Activated CD8-positive, alpha-beta memory T cell treated with anti-CD3 and anti-CD28 coated beads for 1 hour (primary cell): ENCODE data around the gene STAT3.
A peak's percentile ranks its signal among the peaks of the same experiment; 100 is the strongest.

Source experiments
- DNase-seq, 2 donors: peaks; one replicate each; pipeline ENCODE4 v3.0.0-alpha.2; 2020; ENCODE audit warnings: low read depth in 1 of 2; ENCODE audit errors: extremely low read depth in 1 of 2

Gene STAT3

DNA sequence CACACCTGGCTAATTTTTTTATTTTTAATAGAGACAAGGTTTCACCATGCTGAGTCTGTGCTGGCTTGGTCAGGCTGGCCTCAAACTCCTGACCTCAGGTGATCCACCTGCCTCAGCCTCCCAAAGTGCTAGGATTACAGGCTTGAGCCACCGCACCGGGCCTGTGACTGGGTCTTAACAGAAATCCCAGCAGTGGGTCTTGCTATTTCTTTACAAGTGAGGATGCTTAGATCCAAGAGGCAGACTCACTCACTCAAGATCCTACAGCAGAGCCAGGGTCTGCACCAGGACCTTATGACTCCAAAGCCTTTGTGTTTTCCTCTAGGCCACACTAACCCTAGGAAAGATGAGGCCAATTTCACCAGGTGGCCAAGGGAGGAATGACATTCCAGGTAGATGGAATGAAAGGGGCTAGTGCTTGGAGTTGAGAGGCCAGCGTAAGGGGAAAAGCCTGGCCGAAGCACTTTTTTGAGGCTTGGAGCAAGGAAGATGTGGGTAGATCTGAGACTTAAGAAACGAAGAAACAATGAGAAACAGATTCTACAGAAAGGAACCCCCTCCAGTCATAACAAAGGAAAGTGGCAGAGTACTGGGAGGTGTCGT lies 105.7 kb downstream of the STAT3 start:
- no peak for DNase-seq

DNA sequence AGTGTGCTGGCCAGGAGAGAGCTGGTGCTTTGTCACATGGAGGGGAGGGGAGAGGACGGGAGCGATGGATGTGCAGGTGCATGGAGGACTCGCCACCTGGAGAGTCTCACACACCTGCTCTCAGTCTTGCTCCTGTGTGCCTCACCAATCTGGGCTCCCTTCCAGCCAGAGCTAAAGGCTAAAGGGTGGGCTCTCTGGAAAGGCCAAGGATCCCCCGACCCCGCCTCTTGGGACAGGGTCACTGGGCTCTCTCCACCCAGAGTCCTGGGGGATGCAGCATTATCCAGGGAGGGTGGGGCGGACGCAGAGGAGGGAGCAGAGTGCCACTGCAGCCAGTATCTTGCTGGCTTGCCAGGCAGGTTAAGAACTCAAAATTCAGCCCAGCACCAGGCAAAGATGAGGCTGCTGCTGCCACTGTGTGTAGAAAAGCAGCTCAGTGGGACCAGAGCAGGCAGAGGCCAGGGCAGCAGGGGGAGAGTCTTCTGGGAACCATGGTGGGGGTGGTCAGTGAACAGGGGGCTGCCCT lies 106.6 kb downstream of the STAT3 start:
- DNase-seq = no peak

- no peak for DNase-seq
Measured at GRCh38 chr17:42279776-42280630, 108.2 kb downstream of the STAT3 start.

DNA sequence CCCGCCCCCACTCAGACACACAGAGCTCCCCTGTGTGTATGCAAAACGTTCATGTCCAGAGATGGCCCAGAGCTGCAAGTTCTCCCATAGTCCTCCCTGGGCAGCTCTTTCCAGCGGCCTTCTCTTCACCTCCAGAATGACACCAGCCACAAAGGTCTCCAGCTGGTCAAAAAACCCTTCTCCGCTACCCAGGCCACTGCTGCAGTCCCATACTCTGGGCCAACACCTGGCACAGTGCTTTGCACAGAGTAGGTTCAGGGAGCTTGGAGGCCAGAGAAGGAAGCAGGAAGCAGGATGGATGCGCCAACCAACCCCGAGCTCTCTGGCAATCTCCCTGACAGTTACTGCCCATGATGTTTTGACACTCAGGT lies 110.9 kb downstream of the STAT3 start:
- no peak for DNase-seq

GRCh38 chr17:42276609-42277341 lies 111.5 kb downstream of the STAT3 start:
- DNase-seq = no peak

DNA sequence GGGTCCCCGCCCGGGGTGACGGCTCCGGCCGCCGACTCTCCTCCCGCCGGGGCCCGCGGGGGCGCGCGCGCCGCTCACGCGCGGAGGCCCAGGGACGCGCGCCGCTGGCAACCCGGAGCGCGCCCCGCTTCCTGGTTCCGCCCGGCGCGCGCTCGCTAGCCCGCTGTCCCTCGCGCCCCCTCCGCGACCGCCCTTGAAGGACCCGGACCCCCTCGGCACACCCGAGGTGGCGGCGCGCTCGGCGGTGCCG lies 112.0 kb downstream of the STAT3 start, which contains the start of gene STAT5B:
STAT5B (minus strand) TSS at position 33 of the 250 bp plus-strand sequence. CDS start 44,264 bp downstream, outside the sequence.
- peak in 1 of 2 donors; percentile 57 for DNase-seq

DNA sequence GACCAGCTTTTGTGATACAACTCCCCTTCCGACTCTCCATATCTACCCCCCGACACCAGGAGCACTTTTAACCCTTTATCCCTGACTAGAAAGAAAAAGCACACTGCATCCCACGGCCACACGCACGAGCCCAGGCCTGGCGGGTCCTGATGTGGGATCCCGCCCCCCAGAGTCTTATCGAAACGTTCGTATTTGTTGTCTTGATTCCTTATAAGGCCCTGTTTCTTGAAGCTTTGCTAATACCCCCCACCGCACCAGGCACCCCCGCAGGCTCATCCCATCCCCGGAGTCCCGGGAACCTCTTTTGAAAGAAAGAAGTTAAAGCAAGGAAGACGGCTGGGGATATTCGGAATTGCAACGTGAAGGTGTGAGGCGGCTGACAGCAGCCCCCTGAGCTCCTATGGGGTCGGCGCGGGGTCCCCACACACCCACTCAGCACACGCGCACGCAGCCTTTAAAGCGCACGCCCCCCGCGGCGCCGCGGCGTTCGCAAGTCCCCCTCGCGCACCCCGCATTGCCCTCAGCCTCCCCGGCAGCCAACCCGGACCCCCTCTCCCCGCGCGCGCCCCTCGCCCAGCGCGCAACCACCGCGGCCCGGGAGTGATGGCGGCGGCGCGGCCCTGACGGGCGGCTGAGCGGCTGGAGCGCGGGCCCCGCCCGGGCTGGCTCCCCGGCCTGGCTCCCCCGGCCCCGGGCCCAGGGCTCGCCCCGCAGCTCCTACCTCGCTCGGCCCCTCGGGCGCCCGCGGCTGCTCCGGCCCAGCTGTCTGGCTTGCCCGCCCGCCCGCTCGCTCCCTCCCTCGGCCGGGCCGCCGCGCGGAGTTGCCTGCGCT lies 112.5 kb downstream of the STAT3 start:
- DNase-seq = no peak

DNA sequence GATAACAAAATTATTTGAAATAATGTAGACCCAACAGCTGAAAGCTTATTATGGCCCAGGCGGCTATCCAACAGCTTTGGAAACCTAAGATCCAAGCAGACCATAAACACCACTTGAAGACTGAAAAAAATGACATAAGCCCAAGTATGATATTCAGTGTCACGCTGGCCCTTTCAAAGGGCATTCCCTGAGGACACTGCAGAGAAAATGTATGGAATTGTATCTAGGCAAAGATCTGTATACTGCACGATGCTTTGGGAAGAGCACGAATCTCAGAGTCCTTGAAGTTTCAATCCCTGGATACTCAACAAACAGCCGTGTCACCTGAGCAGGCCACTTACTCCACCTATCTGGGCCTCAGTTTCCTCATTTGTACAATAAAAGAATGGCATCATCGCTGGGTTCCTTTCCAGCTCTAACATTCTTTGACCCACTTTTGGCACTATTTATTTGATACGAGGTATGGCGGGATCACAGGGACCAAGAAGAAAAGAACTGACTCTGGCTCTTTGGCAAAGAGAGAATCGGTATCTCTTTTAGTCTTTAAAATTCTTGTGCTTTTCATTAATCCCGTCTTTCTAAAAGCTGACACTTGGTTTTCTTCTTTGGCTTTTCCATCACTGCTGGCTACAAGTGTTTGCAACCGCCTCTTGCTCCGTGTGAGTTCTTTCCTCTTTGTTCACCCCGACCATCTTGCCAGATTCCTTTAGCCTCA lies 113.3 kb downstream of the STAT3 start:
- no peak for DNase-seq

DNA sequence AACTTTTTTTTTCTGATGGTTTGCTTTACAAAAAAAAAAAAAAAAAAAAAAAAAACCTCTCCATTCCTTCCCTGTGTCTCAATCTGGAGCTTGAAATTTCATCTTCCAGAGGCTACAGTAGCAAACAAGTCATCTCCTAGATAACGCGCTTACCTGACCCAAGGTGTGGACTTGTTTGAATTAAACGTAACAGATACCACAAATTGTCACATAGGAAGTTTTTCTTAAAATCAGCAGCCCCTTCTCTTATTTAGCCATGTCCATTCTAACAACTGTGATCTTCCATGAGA lies 114.0 kb downstream of the STAT3 start:
- DNase-seq = no peak

- no peak for DNase-seq
Measured at GRCh38 chr17:42273474-42274252, 114.6 kb downstream of the STAT3 start.

DNA sequence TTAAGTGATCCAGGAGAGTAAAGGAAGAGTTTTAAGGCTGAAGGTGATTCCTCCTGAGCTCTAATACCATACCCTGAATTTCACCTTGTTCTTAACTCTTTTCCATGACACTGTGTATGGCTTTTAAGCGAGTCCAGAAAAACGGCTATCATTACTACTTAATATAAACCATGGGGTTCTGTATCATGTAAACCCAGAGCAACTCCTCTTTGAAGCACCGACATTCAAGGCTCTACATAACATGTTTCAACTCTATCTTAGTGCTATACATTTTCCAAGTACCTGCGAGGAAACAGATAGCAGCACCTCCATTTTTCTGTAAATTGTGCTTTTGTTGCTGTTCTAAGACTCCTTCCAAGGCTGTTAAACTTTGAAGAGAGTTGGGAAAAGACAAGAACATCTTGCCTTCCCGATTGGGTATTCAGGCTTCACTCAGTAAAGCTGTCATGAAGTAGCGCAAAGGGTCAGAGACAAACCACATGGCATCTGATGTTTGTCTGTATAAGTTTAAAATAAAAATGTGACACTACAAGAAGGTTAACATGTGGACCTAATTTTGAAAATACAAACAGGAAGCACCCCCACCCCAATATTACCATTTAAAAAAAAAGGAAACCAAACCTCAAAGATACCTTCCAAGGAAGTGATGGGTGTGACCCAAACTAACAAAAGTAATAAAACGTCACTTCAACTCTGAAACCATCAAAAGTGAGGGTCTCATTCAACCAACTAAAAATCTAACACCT lies 115.9 kb downstream of the STAT3 start:
- DNase-seq = no peak

- no peak for DNase-seq
Measured at GRCh38 chr17:42271779-42272035, 116.5 kb downstream of the STAT3 start.

GRCh38 chr17:42271006-42271778 lies 117.0 kb downstream of the STAT3 start:
- no peak for DNase-seq

DNA sequence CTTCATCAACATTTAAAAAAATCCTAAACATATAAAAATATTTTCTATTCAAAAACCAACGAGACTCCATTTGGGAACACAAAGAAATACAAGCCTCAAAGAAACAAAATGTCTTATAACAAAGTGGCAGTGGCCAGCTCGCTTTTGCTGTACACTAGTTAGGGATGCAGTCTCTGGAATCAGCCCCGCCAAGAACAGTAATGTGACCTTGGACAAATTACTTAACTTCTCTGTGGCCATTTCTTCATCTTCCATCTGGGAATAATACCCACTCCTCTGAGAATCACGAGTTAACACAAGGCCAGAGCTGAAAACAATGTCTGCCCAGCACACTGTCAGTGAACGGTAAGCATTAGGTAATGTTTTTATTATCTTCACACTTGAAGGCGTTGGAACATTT lies 117.6 kb downstream of the STAT3 start:
- DNase-seq = no peak

- DNase-seq = no peak
Measured at GRCh38 chr17:42270170-42270535, 118.1 kb downstream of the STAT3 start.

- no peak for DNase-seq
Measured at GRCh38 chr17:42268236-42268635, 120.0 kb downstream of the STAT3 start.

DNA sequence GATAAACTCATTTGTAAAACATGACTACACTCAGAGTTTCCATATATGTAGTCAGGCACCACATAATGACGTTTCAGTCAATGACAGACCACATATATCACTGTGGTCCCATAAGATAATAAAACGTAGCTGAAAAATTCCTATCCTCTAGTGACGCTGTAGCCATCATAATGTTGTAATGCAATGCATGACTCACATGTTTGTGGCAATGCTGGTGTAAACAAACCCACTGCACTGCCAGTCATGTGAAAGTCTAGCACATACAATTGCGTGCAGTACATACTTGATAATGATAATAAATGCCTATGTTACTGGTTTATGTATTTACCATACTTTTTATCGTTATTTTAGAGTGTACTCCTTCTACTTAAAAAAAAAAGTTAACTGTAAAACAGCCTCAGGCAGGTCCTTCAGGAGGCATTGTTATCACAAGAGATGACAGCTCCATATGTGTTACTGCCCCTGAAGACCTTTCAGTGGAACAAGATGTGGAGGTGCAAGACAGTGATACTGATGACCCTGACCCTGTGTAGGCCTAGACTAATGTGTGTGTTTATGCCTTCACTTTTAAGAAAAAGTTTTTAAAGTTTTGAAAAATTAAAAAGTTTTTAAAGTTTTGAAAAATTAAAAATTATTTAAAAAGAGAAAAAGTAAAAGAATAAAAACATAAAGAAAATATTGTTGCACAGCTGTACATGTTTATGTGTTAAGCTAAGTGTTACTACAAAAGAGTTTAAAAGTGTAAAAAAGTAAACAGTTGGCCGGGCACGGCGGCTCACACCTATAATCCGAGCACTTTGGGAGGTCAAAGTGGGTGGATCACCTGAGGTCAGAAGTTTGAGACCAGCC lies 121.1 kb downstream of the STAT3 start:
- no peak for DNase-seq

DNA sequence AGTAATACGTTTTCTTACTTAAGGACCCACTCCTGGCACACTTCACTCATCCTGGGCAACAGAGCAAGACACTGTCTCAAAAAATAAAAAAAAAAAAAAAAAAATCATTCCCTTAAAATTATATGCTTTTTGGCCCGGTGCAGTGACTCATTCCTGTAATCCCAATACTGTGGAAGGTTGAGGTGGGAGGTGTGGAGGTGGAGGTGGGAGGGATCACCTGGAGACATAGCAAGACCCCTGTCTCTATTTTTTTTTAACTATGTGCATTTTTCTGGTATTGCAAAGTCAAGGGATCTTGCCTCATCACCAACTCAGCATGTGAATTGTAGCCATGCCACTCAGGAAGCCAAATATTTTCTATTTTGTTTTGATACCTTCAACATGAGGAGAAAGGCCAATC lies 121.8 kb downstream of the STAT3 start:
- DNase-seq = no peak
